Measurements from ENCODE around the gene VPS26A.

DNA sequence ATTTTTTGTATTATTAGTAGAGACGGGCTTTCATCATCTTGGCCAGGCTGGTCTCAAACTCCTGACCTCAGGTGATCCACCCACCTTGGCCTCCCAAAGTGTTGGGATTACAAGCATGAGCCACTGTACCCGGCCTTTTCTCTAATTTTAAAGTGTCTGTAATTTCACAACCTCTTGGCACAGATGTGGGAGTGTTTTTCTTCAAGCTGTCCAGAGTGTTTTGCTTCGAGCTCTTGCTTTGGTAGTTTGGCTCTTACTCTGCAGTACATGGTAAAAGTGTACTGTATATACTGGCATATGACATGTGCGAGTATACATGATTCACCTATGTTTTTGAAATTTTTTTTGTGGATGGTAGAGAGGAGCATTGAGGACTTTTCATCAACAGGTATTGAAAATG, 26.2 kb upstream of the VPS26A start:
- TF ChIP-seq SIN3A (IDR thresholded peaks at IDR 0.05; ENCODE audit: borderline replicate concordance, insufficient read depth, low read length) = no peak
- TF ChIP-seq POLR2AphosphoS5 (IDR thresholded peaks at IDR 0.05; ENCODE audit: low read depth, low read length) = no peak
- no peak for TF ChIP-seq TAF1 (IDR thresholded peaks at IDR 0.05; ENCODE audit: borderline replicate concordance, insufficient read depth, low read length)

Data from PFSK-1 (cell line).